Globus pallidus (tissue), 1 donor: ENCODE results near the gene ANKAR.
"Not testable (repeated sequence)": the region's sequence is repeated elsewhere in the genome, so short reads cannot be mapped to it uniquely, and the experiment has no call there.

Source experiments
- DNase-seq: peaks from one replicate; pipeline ENCODE4 v3.0.0-alpha.2; 2015; ENCODE audit warnings: low spot score

The ANKAR gene

GRCh38 chr2:189660803-189661147 is 13.7 kb upstream of the ANKAR start:
- DNase-seq = no peak

GRCh38 chr2:189661148-189661956 is 13.1 kb upstream of the ANKAR start, which contains the start of gene ASNSD1:
Gene ASNSD1 (plus strand): TSS chr2:189661459. CDS start chr2:189666133, 4,674 bp downstream.
- DNase-seq = peak; percentile 99

- DNase-seq = no peak
Observed at GRCh38 chr2:189661957-189662321, 12.5 kb upstream of the ANKAR start.

GRCh38 chr2:189662669-189663226 is 11.7 kb upstream of the ANKAR start:
- no peak for DNase-seq

- not testable (repeated sequence) for DNase-seq
Observed at GRCh38 chr2:189663319-189663718, 11.2 kb upstream of the ANKAR start.

GRCh38 chr2:189669913-189670312 is 4.6 kb upstream of the ANKAR start:
- DNase-seq = no peak

- no peak for DNase-seq
Observed at GRCh38 chr2:189673661-189674373, 653 bp upstream of the ANKAR start.

GRCh38 chr2:189676471-189676870 is 2.0 kb downstream of the ANKAR start:
- no peak for DNase-seq

GRCh38 chr2:189679226-189679625 is 4.8 kb downstream of the ANKAR start:
- no peak for DNase-seq

- DNase-seq = no peak
Observed at GRCh38 chr2:189681203-189681602, 6.7 kb downstream of the ANKAR start.

GRCh38 chr2:189681903-189682302 is 7.4 kb downstream of the ANKAR start:
- no peak for DNase-seq

- DNase-seq = no peak
Observed at GRCh38 chr2:189683348-189683747, 8.9 kb downstream of the ANKAR start.

- no peak for DNase-seq
Observed at GRCh38 chr2:189684811-189685210, 10.3 kb downstream of the ANKAR start.

- DNase-seq = no peak
Observed at GRCh38 chr2:189685540-189686229, 11.2 kb downstream of the ANKAR start.

GRCh38 chr2:189687796-189688195 is 13.3 kb downstream of the ANKAR start:
- not testable (repeated sequence) for DNase-seq

GRCh38 chr2:189696223-189696622 is 21.8 kb downstream of the ANKAR start:
- no peak for DNase-seq

- DNase-seq = peak; percentile 52
Observed at GRCh38 chr2:189698020-189698887, 23.8 kb downstream of the ANKAR start.

- no peak for DNase-seq
Observed at GRCh38 chr2:189700681-189701080, 26.2 kb downstream of the ANKAR start.

- DNase-seq = no peak
Observed at GRCh38 chr2:189702071-189702470, 27.6 kb downstream of the ANKAR start.

- DNase-seq = peak; percentile 35
Observed at GRCh38 chr2:189709501-189710221, 35.2 kb downstream of the ANKAR start.

GRCh38 chr2:189717593-189717992 is 43.1 kb downstream of the ANKAR start:
- not testable (repeated sequence) for DNase-seq
